GM23248 (cell line): ENCODE measurements around the gene PLLP. TPM values are rescaled to one million over a fixed set of nuclear protein-coding genes. Genes with fewer than 3 reads are reported as not detected.

Experiments
- DNase-seq: peaks from one replicate; pipeline ENCODE4 v3.0.0-alpha.2; 2015
- H2AFZ ChIP-seq: fragments of 200-600 bp; sonication (generic); 2 replicates; pipeline ENCODE4 v1.6.1; 2016; ENCODE audit warnings: antibody characterized with exemption
- H3F3A ChIP-seq: fragments of 200-600 bp; sonication (generic); 2 replicates; pipeline ENCODE4 v1.6.1; 2016; ENCODE audit warnings: mild to moderate bottlenecking, antibody characterized with exemption, mixed run types; ENCODE audit not compliant: insufficient read depth
- H3K27ac ChIP-seq: fragments of 200-600 bp; sonication (generic); 2 replicates; pipeline ENCODE4 v1.5.1; 2016; ENCODE audit warnings: mild to moderate bottlenecking
- H3K27me3 ChIP-seq: fragments of 200-600 bp; sonication (generic); replicated peaks from 2 replicates; pipeline ENCODE4 v1.6.1; 2016; ENCODE audit warnings: mild to moderate bottlenecking; ENCODE audit not compliant: insufficient read depth
- H3K36me3 ChIP-seq: fragments of 200-600 bp; sonication (generic); 2 replicates; pipeline ENCODE4 v1.6.1; 2016; ENCODE audit warnings: low read depth, mild to moderate bottlenecking
- H3K4me1 ChIP-seq: fragments of 200-600 bp; sonication (generic); 2 replicates; pipeline ENCODE4 v1.6.1; 2016; ENCODE audit warnings: mild to moderate bottlenecking; ENCODE audit not compliant: insufficient read depth
- H3K4me2 ChIP-seq: fragments of 200-600 bp; sonication (generic); one replicate; pipeline ENCODE4 v1.6.1; 2016; ENCODE audit warnings: mild to moderate bottlenecking; ENCODE audit not compliant: unreplicated experiment
- H3K4me3 ChIP-seq: fragments of 200-600 bp; sonication (generic); 2 replicates; pipeline ENCODE4 v1.5.1; 2016; ENCODE audit warnings: mild to moderate bottlenecking
- H3K79me2 ChIP-seq: fragments of 200-600 bp; sonication (generic); 2 replicates; pipeline ENCODE4 v1.6.1; 2016; ENCODE audit warnings: mild to moderate bottlenecking; ENCODE audit not compliant: insufficient read depth
- H3K9ac ChIP-seq: fragments of 200-600 bp; sonication (generic); 2 replicates; pipeline ENCODE4 v1.6.1; 2016; ENCODE audit warnings: mild to moderate bottlenecking
- H3K9me2 ChIP-seq: fragments of 200-600 bp; sonication (generic); 2 replicates; pipeline ENCODE4 v1.6.1; 2016; ENCODE audit warnings: mixed run types, mild to moderate bottlenecking, moderate library complexity; ENCODE audit not compliant: insufficient read depth
- H3K9me3 ChIP-seq: fragments of 200-600 bp; sonication (generic); one replicate; pipeline ENCODE4 v1.6.1; 2017; ENCODE audit warnings: low read depth
- H4K20me1 ChIP-seq: fragments of 200-600 bp; sonication (generic); 2 replicates; pipeline ENCODE4 v1.6.0; 2016; ENCODE audit not compliant: insufficient read depth
- EZH2 ChIP-seq: fragments of 200-600 bp; sonication (generic); IDR thresholded peaks from 2 replicates; pipeline ENCODE4 v1.6.1; 2018; ENCODE audit warnings: antibody characterized with exemption, mild to moderate bottlenecking; ENCODE audit not compliant: insufficient read depth, poor library complexity, severe bottlenecking
- EZH2phosphoT487 ChIP-seq: fragments of 200-600 bp; sonication (generic); IDR thresholded peaks from 2 replicates; pipeline ENCODE4 v1.6.1; 2018; ENCODE audit warnings: antibody characterized with exemption, moderate library complexity, mild to moderate bottlenecking, low read depth; ENCODE audit not compliant: insufficient read depth
- WGBS, 2 experiments: methylation state at CpG; one replicate each; pipeline ENCODE4 v1.1.6; 2015 to 2017; ENCODE audit warnings: low lambda C conversion rate in 2 of 2, low coverage in 1 of 2; ENCODE audit errors: missing lambda C conversion rate in 2 of 2; 5-methylcytosine and 5-hydroxymethylcytosine counted together
- in situ Hi-C: fragments of 300-500 bp; cut with MboI; formaldehyde crosslinking; loops from 2 replicates; pipeline ENCODE4 v1.15.0; 2020
- polyA plus RNA-seq: library from polyadenylated mRNA; unstranded; fragments of >200 nt; fragmentation: Nextera tagmentation; extraction: Ambion mirVana; gene quantifications from 2 replicates; pipeline ENCODE4 v1.2.1, GENCODE V29; 2016
- total RNA-seq: library from RNA; depleted of rRNA; stranded (reverse); fragments of >200 nt; shearing (Covaris generic); gene quantifications from 2 replicates; pipeline ENCODE4 v1.2.3, GENCODE V29; 2014

The PLLP gene
- total and polyA plus RNA-seq, 2 experiments from 2014 or later = 0.44 TPM; not detected in 1

DNA sequence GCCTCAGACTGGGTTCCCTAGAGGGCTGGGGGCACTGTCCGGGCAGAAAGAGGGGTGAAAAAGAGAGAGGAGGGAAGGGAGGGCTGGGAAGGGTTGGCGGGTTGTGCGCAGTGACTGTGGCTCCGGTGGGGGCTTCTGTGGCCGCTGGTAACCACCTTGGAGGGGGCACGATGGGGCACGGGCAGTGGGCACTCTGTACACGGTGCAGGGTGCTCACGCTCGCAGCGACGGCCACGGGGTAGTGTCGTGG is 588 bp downstream of the PLLP start:
- no peak overlapping the region for H3K27ac ChIP-seq
- H4K20me1 ChIP-seq = no peaks in the 10 kb centered on the region
- H3K36me3 ChIP-seq = no peaks in the 10 kb centered on the region
- 32 to 43% methylated on average over 8 to 14 of the region's 14 CpGs for WGBS, 2 experiments
- no peak overlapping the region for H3K4me3 ChIP-seq
- DNase-seq = no peak
- no peaks in the 10 kb centered on the region for H3K9me2 ChIP-seq
- H3F3A ChIP-seq = no peaks in the 10 kb centered on the region
- in situ Hi-C loops = no loop called here
- TF ChIP-seq EZH2phosphoT487 (no peak), EZH2 (peak; percentile 11)
- no peak overlapping the region for H3K9ac ChIP-seq
- 0 out of 2 replicates have a peak overlapping the region, but pooled peaks have one; percentile 64 for H2AFZ ChIP-seq
- peaks cover 26% of the 10 kb centered on the region for H3K27me3 ChIP-seq
- no peaks in the 10 kb centered on the region for H3K4me1 ChIP-seq
- no peaks in the 10 kb centered on the region for H3K79me2 ChIP-seq
- H3K4me2 ChIP-seq = no peak overlapping the region
- H3K9me3 ChIP-seq = no peaks in the 10 kb centered on the region

- no peaks in the 10 kb centered on the region for H3K9me3 ChIP-seq
- H3K27ac ChIP-seq = no peak overlapping the region
- DNase-seq = no peak
- H3K36me3 ChIP-seq = no peaks in the 10 kb centered on the region
- H3K4me3 ChIP-seq = no peak overlapping the region
- H3K4me2 ChIP-seq = no peak overlapping the region
- no peak for TF ChIP-seq EZH2phosphoT487
- TF ChIP-seq EZH2 = no peak
- no peak overlapping the region for H2AFZ ChIP-seq
- peaks cover 26% of the 10 kb centered on the region for H3K27me3 ChIP-seq
- WGBS, 2 experiments = 69 to 70% methylated on average over 24 of the region's 24 CpGs
- H3F3A ChIP-seq = no peaks in the 10 kb centered on the region
- H4K20me1 ChIP-seq = no peaks in the 10 kb centered on the region
- H3K4me1 ChIP-seq = no peaks in the 10 kb centered on the region
- H3K9ac ChIP-seq = no peak overlapping the region
- in situ Hi-C loops = no loop called here
- H3K9me2 ChIP-seq = no peaks in the 10 kb centered on the region
- H3K79me2 ChIP-seq = no peaks in the 10 kb centered on the region
Measured at GRCh38 chr16:57283214-57283958, 1.1 kb downstream of the PLLP start.

DNA sequence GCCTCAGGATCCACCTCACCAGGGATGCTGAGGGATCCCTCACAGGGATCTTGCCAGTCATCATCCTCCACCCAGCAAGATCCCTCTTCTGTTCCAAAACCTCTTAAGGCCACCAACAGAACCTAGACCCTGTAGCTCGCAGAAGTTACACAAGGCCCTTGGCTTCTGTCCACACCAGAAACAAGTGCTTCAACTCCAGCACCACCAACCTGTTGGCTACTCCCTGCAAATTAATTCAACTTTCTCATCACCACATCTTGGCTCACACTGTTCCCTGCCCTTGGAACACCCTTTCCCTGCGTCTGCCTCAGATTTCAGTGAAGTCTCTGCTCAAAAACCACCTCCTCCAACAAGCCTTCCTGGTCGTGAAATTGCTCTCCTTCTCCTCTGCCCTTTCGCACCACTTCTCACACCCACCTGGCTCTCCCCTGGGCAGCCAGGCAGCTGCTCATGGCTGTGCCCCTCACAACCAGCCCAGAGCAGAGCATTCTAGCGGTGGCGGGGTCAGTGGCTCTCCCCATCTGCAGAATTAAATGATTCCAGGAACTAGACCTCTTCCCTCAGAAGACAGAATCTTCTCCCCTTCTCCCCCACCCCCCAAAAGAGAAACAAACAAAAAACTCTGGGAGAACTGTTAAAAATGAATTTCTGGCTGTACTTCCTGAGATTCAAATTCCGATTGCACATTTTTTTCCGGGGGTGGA is 1.8 kb downstream of the PLLP start:
- no peak overlapping the region for H3K27ac ChIP-seq
- no peak overlapping the region for H2AFZ ChIP-seq
- H3K9me3 ChIP-seq = no peaks in the 10 kb centered on the region
- H3K4me1 ChIP-seq = peaks cover 5% of the 10 kb centered on the region
- H3K79me2 ChIP-seq = no peaks in the 10 kb centered on the region
- no peak for DNase-seq
- in situ Hi-C loops = no loop called here
- H3F3A ChIP-seq = no peaks in the 10 kb centered on the region
- no peak overlapping the region for H3K4me2 ChIP-seq
- TF ChIP-seq EZH2phosphoT487 = no peak
- TF ChIP-seq EZH2 = no peak
- no peaks in the 10 kb centered on the region for H3K36me3 ChIP-seq
- no peak overlapping the region for H3K4me3 ChIP-seq
- H3K27me3 ChIP-seq = peaks cover 26% of the 10 kb centered on the region
- no peaks in the 10 kb centered on the region for H3K9me2 ChIP-seq
- 70 to 75% methylated on average over 8 of the region's 8 CpGs for WGBS, 2 experiments
- no peaks in the 10 kb centered on the region for H4K20me1 ChIP-seq
- no peak overlapping the region for H3K9ac ChIP-seq

DNA sequence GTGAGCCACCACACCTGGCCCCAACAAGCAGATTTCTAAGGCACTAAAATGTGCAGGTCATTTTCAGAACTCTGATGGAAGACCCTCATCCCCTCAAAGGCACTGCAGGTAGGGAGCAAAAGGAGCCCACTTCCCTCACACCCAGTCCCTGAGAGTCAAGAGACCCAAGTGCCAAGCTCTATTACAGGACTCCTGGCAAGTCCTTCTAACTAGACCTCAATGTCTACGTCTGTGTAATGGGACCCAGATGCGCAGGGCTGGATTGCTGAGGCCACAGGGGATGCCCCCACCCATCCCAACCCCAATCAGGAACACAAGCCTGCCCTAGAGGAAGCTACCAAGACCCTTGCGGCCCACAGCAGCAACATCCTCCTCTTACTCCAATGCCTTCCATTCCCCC is 2.7 kb downstream of the PLLP start:
- Histone ChIP-seq H3F3A (0 out of 2 replicates have a peak, but pooled peaks cover 3% of the 10 kb centered on the region), H4K20me1 (no peaks in the 10 kb centered on the region), H3K4me2 (no peak overlapping the region), H3K4me3 (no peak overlapping the region), H3K27me3 (peaks cover 26% of the 10 kb centered on the region), H3K9ac (no peak overlapping the region), H3K9me3 (no peaks in the 10 kb centered on the region), H2AFZ (no peak overlapping the region), H3K4me1 (peaks cover 12% of the 10 kb centered on the region), H3K27ac (no peak overlapping the region), H3K36me3 (no peaks in the 10 kb centered on the region), H3K9me2 (no peaks in the 10 kb centered on the region), H3K79me2 (no peaks in the 10 kb centered on the region)
- TF ChIP-seq EZH2 (no peak), EZH2phosphoT487 (no peak)
- 72 to 87% methylated on average over 3 of the region's 3 CpGs for WGBS, 2 experiments
- in situ Hi-C loops = no loop called here
- no peak for DNase-seq
